IPS-20b (cell line): Measurements from ENCODE around the gene SUMO4.

ENCODE experiments used
- H3K27ac ChIP-seq: one replicate; pipeline ENCODE4 v1.5.1; 2013; ENCODE audit warnings: low read length
- H3K27me3 ChIP-seq: 2 replicates; pipeline ENCODE4 v1.6.1; 2013; ENCODE audit warnings: mild to moderate bottlenecking, low read length, inconsistent platforms; ENCODE audit not compliant: insufficient read depth
- H3K36me3 ChIP-seq: 2 replicates; pipeline ENCODE4 v1.6.1; 2013; ENCODE audit warnings: low read depth, mild to moderate bottlenecking, inconsistent platforms, low read length, moderate library complexity; ENCODE audit not compliant: insufficient read depth
- H3K4me1 ChIP-seq: 2 replicates; pipeline ENCODE4 v1.6.1; 2013; ENCODE audit warnings: mild to moderate bottlenecking, control low read depth, inconsistent platforms, low read length, moderate library complexity; ENCODE audit not compliant: insufficient read depth
- H3K4me3 ChIP-seq: 2 replicates; pipeline ENCODE4 v1.5.1; 2013; ENCODE audit warnings: mild to moderate bottlenecking, low read length, inconsistent platforms
- H3K9ac ChIP-seq: 2 replicates; pipeline ENCODE4 v1.6.1; 2013; ENCODE audit warnings: low read depth, mild to moderate bottlenecking, inconsistent platforms, low read length, moderate library complexity
- H3K9me3 ChIP-seq: 2 replicates; pipeline ENCODE4 v1.6.1; 2013; ENCODE audit warnings: mild to moderate bottlenecking, low read depth, low read length, inconsistent platforms; ENCODE audit not compliant: insufficient read depth

SUMO4 gene

DNA sequence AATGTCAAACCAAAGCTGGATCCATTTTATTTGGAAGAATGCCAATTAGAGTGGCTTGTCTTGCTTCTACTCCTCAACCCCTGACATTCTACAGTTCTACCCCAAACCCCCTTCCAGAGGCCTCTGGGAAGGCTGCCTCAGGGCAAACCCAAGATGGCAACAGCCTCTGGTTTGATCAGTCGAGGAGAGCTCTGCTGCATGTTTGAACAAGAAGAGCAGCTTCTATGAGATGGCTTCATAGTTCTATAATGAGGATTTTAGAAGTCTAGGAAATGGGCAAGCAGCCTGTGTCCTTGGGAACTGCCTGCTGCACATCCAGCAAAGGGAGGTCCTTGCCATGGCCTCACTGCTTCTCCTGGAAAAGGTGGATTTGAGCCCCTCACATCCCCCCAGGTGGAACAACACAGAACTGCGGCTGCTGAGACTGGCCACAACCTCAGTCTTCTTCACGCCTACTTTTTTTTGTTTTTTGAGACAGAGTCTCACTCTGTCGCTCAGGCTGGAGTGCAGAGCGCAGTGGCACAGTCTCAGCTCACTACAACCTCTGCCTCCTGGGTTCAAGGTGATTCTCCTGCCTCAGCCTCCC is 46.8 kb downstream of the SUMO4 start:
- Histone ChIP-seq H3K9me3 (no peaks in the 10 kb centered on the region), H3K4me1 (no peaks in the 10 kb centered on the region), H3K36me3 (no peaks in the 10 kb centered on the region), H3K27ac (no peak overlapping the region), H3K9ac (no peak overlapping the region), H3K4me3 (no peak overlapping the region), H3K27me3 (peaks cover 31% of the 10 kb centered on the region)

DNA sequence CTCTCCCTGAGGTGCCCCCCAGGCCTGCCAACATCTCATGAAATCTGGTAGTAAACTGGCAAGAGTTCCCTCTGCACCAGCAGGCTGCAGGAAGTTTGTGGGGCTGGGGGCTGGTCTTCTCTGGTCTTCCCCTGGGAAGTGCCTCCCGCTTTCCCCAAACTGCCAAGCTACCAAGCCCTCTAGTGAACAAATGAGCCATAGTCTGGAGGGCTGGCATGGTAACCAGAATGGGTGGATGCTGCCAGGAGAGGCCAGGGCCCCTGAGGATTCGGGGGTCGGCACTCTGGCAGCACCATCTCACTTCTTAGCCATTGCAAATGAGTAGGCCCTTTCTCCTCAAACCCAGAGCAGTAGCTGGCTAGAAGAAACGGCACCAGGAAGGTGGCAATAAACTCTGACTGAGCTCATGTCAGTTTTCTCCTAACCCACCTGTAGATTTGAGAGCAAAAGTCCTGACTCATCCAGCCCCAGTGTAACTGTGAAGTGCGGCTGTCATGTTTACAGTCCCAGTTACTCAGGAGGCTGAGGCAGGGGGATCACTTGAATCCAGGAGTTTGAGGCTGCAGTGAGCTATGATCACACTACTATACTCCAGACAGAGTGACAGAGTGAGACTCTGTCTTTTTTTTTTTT is 48.9 kb downstream of the SUMO4 start:
- Histone ChIP-seq H3K4me3 (no peak overlapping the region), H3K4me1 (no peaks in the 10 kb centered on the region), H3K27me3 (peaks cover 52% of the 10 kb centered on the region), H3K36me3 (no peaks in the 10 kb centered on the region), H3K9me3 (no peaks in the 10 kb centered on the region), H3K9ac (no peak overlapping the region), H3K27ac (no peak overlapping the region)

DNA sequence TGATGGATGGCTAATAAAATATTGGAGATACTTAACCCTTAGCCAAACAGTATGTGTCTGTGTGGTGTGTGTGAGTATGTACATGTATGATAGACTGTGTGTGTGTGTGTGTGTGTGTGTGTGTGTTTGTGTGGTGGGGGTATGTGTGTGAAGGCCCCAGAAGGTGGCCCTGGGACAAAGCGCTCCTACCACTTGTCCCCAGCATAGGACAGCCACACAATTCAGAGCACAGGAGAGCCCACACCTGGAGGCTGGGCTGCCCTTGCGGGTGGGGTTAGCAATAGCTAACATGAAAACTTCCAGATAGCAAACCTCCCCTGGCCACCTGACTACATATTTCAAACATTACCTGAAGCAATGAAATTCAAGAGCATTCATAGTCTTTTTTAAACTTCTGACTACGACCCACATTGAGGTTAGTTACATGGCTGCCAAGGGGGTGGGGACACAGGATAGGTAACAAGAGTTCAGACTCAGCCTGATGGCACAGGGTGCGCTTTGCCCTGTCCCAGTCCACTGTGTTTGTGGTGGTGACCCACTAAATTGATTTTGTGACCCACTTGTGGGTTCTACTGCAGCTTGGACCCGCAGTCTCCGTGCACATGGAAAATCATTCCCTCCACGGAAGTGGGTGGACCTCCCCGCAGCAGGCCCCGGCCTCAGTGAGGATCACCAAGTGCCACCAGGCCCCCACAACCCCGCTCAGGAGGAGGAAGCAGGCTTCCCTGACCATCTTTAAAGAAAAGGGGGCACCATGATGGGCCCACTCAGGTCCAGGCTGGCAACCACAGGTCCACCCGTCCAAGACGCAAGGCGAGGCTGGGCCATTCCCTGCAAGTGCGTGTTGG is 50.0 kb downstream of the SUMO4 start:
- H3K4me1 ChIP-seq = no peaks in the 10 kb centered on the region

More for the DNA sequence above, 50.0 kb downstream of the SUMO4 start:
- H3K27ac ChIP-seq = no peak overlapping the region
- H3K9ac ChIP-seq = no peak overlapping the region
- no peaks in the 10 kb centered on the region for H3K36me3 ChIP-seq
- peaks cover 55% of the 10 kb centered on the region for H3K27me3 ChIP-seq
- H3K9me3 ChIP-seq = no peaks in the 10 kb centered on the region
- H3K4me3 ChIP-seq = peak overlapping the region; percentile 58; the same call in 1 of the 2 replicates
